Astrocyte of the cerebellum (primary cell): ENCODE results near the gene LMNTD2.

Experiments used
- DNase-seq: peaks from one replicate; pipeline ENCODE4 v3.0.0-alpha.2; 2011; ENCODE audit warnings: low read depth
- H3K4me3 ChIP-seq: 2 replicates; pipeline ENCODE4 v1.5.1; 2011; ENCODE audit warnings: mild to moderate bottlenecking, low read depth, low read length, moderate library complexity
- in situ Hi-C: cut with HindIII; loops from 2 replicates; pipeline ENCODE4 v1.10.0; 2017; ENCODE audit warnings: low sequenced_read_pairs
- TF ChIP-seq, protein P1 (sequence below): IDR thresholded peaks from 2 replicates; pipeline ENCODE4 v1.5.1; 2012; ENCODE audit warnings: low read length, low read depth, moderate library complexity, mild to moderate bottlenecking; ENCODE audit errors: missing control alignments

LMNTD2 gene

GRCh38 chr11:589798-590197 lies 29.3 kb upstream of the LMNTD2 start:
- no peak for DNase-seq
- in situ Hi-C loops: no loop called here
- H3K4me3 ChIP-seq: no peak overlapping the region
- TF ChIP-seq, protein P1, sequence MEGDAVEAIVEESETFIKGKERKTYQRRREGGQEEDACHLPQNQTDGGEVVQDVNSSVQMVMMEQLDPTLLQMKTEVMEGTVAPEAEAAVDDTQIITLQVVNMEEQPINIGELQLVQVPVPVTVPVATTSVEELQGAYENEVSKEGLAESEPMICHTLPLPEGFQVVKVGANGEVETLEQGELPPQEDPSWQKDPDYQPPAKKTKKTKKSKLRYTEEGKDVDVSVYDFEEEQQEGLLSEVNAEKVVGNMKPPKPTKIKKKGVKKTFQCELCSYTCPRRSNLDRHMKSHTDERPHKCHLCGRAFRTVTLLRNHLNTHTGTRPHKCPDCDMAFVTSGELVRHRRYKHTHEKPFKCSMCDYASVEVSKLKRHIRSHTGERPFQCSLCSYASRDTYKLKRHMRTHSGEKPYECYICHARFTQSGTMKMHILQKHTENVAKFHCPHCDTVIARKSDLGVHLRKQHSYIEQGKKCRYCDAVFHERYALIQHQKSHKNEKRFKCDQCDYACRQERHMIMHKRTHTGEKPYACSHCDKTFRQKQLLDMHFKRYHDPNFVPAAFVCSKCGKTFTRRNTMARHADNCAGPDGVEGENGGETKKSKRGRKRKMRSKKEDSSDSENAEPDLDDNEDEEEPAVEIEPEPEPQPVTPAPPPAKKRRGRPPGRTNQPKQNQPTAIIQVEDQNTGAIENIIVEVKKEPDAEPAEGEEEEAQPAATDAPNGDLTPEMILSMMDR: no peak

GRCh38 chr11:587978-588380 lies 27.4 kb upstream of the LMNTD2 start:
- H3K4me3 ChIP-seq: no peak overlapping the region
- DNase-seq: no peak
- TF ChIP-seq, protein P1: no peak
- in situ Hi-C loops: no loop called here

DNA sequence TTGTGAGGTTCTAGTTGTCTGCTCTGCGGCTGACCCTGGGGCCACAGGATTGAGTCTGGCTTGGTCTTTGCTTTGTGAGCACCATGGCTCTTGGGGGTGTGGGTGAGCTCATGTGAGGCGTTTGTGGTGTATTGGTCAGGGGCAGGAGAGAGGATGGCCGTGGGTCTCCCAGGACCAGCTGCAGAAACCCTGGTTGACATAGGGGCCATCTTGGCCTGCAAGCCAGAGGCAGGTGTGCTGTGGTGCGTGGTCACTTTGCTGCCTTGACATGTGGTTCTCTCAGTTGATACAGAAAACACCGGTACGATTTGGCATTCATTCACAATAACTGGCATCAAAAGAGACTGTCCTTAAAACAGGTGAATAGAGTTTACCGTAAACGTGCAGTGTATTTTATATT lies 27.0 kb upstream of the LMNTD2 start:
- DNase-seq: no peak
- in situ Hi-C loops: no loop called here
- TF ChIP-seq, protein P1: no peak
- H3K4me3 ChIP-seq: no peak overlapping the region

DNA sequence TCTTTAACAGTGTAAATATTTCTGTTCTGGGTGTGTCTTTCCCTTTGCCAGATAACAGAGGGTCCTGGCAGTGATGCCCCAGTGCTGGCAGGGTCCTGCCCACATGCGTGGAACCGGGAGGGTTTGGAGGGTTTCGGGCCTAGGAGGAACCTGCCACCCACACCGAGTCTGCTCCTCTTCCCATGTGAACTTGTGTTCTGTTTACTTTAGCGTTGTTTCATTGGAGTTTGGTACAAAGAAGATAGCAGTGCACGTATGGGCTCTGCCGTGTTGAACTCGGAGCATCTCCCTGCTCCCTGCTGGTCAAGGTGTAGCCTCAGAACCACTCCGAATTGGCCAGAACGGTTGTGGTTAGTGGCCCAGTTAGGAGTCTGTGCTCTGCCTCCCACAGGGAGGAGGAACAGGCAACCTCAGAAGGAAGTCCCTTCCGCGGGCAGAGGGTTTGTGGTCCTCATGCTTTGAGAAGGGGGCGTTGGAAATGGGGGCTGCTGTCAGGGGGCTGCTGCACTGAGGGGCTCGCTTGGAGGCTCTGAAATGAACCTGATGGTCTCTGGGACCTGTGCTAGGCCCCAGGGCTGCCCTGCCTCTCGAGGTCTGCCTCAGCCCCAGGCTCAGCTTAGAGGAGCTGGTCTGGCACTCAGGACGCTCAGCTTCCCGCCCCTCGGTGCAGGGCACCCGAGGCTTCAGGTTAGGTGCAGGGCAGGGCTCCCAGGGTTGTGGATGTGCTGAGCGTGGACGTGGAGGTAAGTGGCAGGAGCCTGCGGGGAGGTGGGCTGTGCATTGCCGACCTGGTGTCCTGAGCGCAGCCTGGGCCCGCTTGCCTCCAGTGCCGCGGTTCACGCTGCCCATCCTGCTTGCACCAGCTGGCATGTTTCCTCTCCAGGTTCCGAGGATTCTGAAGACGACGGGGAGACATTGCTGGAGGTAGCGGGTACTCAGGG lies 26.1 kb upstream of the LMNTD2 start:
- H3K4me3 ChIP-seq: no peak overlapping the region
- TF ChIP-seq, protein P1: no peak
- DNase-seq: no peak
- in situ Hi-C loops: no loop called here

GRCh38 chr11:584287-584686 lies 23.7 kb upstream of the LMNTD2 start:
- H3K4me3 ChIP-seq: no peak overlapping the region
- in situ Hi-C loops: no loop called here
- TF ChIP-seq, protein P1: no peak
- no peak for DNase-seq

- TF ChIP-seq, protein P1: no peak
- no peak overlapping the region for H3K4me3 ChIP-seq
- in situ Hi-C loops: no loop called here
- no peak for DNase-seq
These were observed 21.2 kb upstream of the LMNTD2 start for GRCh38 chr11:581752-582151.
